SK-N-SH treated with all-trans-retinoic acid at 6 μM for 48 hours (cell line): ENCODE measurements around the gene TAOK2.

Source experiments
- ARNTL ChIP-seq: fragments of 450-650 bp; formaldehyde crosslinking; IDR thresholded peaks from 2 replicates; pipeline ENCODE4 v1.5.0; 2020; ENCODE audit warnings: low read depth, mild to moderate bottlenecking, moderate library complexity, borderline replicate concordance
- GLIS3 ChIP-seq: fragments of 250-450 bp; sonication (Bioruptor Pico); IDR thresholded peaks from 2 replicates; pipeline ENCODE4 v1.5.0; 2020; ENCODE audit warnings: mild to moderate bottlenecking, moderate library complexity
- RARB ChIP-seq: fragments of 250-450 bp; sonication (Bioruptor Pico); IDR thresholded peaks from 2 replicates; pipeline ENCODE4 v1.8.0; 2021; ENCODE audit warnings: mild to moderate bottlenecking, moderate library complexity
- SNAI2 ChIP-seq: fragments of 250-450 bp; sonication (Bioruptor Pico); IDR thresholded peaks from 2 replicates; pipeline ENCODE4 v1.5.0; 2020; ENCODE audit warnings: mild to moderate bottlenecking, moderate library complexity

DNA sequence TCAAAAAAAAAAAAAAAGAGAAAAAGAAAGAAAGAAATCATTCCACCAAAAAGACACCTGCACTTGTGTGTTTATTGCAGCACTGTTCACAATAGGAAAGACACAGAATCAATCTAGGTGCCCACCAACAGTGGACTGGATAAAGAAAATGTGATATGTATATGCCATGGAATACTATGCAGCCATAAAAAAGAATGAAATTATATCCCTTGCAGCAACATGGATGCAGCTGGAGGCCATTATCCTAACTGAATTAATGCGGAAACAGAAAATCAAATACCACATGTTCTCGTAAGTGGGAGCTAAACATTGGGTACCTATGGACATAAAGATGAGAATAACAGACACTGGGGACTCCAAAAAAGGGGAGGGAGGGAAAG lies 43.6 kb downstream of the TAOK2 start:
- TF ChIP-seq SNAI2 (CRISPR knock-in tag) (no peak), RARB (CRISPR knock-in tag) (no peak), GLIS3 (no peak), ARNTL (CRISPR knock-in tag) (no peak)
